VCaP (cell line): Measurements from ENCODE around the gene OR52I1.

ENCODE experiments used
- H3K27ac ChIP-seq: fragments of 450-650 bp; 2 replicates; pipeline ENCODE4 v1.5.1; 2017
- CTCF ChIP-seq: fragments of 450-650 bp; conservative IDR thresholded peaks from 2 replicates; pipeline ENCODE4 v1.5.1; 2017; ENCODE audit warnings: mild to moderate bottlenecking, moderate library complexity

OR52I1 gene

GRCh38 chr11:4565371-4565770 lies 28.5 kb upstream of the OR52I1 start:
- no peak overlapping the region for H3K27ac ChIP-seq
- TF ChIP-seq CTCF = no peak

GRCh38 chr11:4569075-4569474 lies 24.8 kb upstream of the OR52I1 start:
- no peak overlapping the region for H3K27ac ChIP-seq
- no peak for TF ChIP-seq CTCF

GRCh38 chr11:4576880-4577279 lies 17.0 kb upstream of the OR52I1 start:
- no peak for TF ChIP-seq CTCF
- H3K27ac ChIP-seq = no peak overlapping the region

GRCh38 chr11:4577761-4578160 lies 16.1 kb upstream of the OR52I1 start:
- no peak overlapping the region for H3K27ac ChIP-seq
- TF ChIP-seq CTCF = no peak

- no peak overlapping the region for H3K27ac ChIP-seq
- TF ChIP-seq CTCF = no peak
Observed at GRCh38 chr11:4578624-4579023, 15.2 kb upstream of the OR52I1 start.

GRCh38 chr11:4580124-4580523 lies 13.7 kb upstream of the OR52I1 start:
- no peak overlapping the region for H3K27ac ChIP-seq
- TF ChIP-seq CTCF = no peak

GRCh38 chr11:4581443-4581842 lies 12.4 kb upstream of the OR52I1 start, which contains the start of gene OR52I2:
OR52I2 (plus strand) TSS chr11:4581743.
- H3K27ac ChIP-seq = no peak within 1 kb of the TSS
- no peak for TF ChIP-seq CTCF

GRCh38 chr11:4589017-4589416 lies 4.8 kb upstream of the OR52I1 start:
- H3K27ac ChIP-seq = peak overlapping the region; percentile 61
- TF ChIP-seq CTCF = no peak
